ENCODE results near the gene SPSB4. TPM values are rescaled to one million over a fixed set of nuclear protein-coding genes. Genes with fewer than 3 reads are reported as not detected.

Gene SPSB4
- total RNA-seq, 3 donors from 2014 or later: not detected

GRCh38 chr3:141076797-141077571, 25.8 kb downstream of the SPSB4 start:
- ATAC-seq (peak; percentile 38 to 47), DNase-seq (no peak)
- Mint-ChIP-seq H3K27me3 (ENCODE audit: low read depth) (peaks cover 4% of the 10 kb centered on the region), H3K4me1 (ENCODE audit: low read depth) (peaks cover 8% of the 10 kb centered on the region), H3K36me3 (ENCODE audit: insufficient read depth) (no peaks in the 10 kb centered on the region), H3K4me3 (peak overlapping the region; percentile 43), H3K9me3 (no peaks in the 10 kb centered on the region)

DNA sequence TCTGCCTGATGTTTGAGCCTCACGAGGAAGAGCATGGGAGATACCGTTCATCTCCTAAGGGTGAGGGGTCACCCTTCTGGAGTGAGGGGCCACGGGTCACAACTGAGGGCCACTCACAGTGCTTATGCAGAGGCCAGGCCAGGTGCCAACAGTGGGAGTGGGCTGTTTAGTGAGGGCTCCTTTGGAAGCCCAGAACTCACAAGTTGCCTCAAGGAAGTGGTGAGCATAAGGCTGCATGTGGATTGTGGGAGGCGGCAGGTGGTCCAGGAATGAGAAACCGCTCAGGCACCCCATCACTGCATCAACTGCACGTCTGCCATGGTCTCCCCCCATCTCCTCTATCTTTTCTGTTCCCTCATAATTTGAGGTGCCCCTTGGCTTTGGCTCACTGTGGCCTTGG, 26.5 kb downstream of the SPSB4 start:
- no peaks in the 10 kb centered on the region for H3K36me3 Mint-ChIP-seq (ENCODE audit: insufficient read depth)
- peaks cover 4% of the 10 kb centered on the region for H3K27me3 Mint-ChIP-seq (ENCODE audit: low read depth)
- peaks cover 8% of the 10 kb centered on the region for H3K4me1 Mint-ChIP-seq (ENCODE audit: low read depth)
- no peaks in the 10 kb centered on the region for H3K9me3 Mint-ChIP-seq
- H3K4me3 Mint-ChIP-seq: no peak overlapping the region
- ATAC-seq (no peak), DNase-seq (no peak)

- Mint-ChIP-seq H3K27me3 (ENCODE audit: low read depth) (peaks cover 4% of the 10 kb centered on the region), H3K36me3 (ENCODE audit: insufficient read depth) (no peaks in the 10 kb centered on the region), H3K4me3 (no peak overlapping the region), H3K4me1 (ENCODE audit: low read depth) (peaks cover 8% of the 10 kb centered on the region), H3K9me3 (no peaks in the 10 kb centered on the region)
- DNase-seq: no peak
- no peak for ATAC-seq
These were observed 27.1 kb downstream of the SPSB4 start for GRCh38 chr3:141078200-141078599.

DNA sequence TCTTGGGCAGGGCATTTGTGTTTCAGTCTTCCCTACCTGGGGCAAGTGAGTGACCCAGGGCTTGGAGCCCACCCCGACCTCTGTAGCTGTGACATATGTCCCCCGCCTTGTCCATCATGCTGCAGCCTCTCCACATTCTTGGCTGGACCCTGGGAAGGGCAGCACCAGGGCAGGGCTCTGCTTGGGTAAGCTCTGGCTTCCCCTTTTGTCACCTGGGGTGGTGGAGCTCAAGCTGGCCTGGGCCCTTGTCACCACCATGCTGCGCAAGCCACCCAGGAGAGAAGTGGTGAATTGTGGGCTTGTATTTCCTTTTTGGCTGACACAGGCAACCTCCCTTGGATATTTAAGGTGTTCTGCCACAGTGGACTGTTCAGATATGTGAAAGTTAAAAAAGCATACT, 29.3 kb downstream of the SPSB4 start:
- peaks cover 8% of the 10 kb centered on the region for H3K4me1 Mint-ChIP-seq (ENCODE audit: low read depth)
- no peaks in the 10 kb centered on the region for H3K36me3 Mint-ChIP-seq (ENCODE audit: insufficient read depth)
- peaks cover 4% of the 10 kb centered on the region for H3K27me3 Mint-ChIP-seq (ENCODE audit: low read depth)
- H3K4me3 Mint-ChIP-seq: no peak overlapping the region
- DNase-seq (no peak), ATAC-seq (no peak)
- H3K9me3 Mint-ChIP-seq: no peaks in the 10 kb centered on the region

DNA sequence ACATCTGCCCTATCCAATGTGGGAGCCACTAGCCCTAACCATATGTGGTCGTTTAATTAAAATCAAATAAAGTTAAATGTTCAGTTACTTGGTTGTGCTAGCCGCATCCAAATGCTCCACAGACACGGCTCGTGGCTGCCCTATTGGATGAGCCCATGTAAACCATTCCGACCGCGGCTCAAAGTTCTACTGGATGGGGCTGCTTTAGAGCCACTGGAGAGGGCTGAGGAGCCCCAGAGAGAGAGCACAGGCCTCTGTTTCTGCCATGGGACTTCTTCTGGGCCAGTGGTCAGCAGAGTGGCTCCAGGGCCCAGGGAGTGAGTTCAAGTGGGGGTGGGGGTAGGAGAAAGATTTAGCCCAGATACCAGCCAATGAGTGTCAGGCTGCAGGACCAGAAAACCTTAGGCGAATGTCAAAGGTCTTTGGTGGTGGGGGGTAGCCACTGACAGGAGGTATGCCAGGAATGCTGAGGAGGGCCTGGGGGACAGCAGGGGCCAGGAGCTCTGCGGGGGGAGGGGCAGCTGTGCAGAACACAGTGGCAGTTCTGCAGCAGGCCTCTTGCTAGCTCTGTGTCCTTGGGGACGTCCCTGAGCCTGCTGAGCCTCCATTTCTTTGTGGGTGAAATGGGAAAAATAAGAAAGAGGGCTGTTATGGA, 30.1 kb downstream of the SPSB4 start:
- Mint-ChIP-seq H3K36me3 (ENCODE audit: insufficient read depth) (no peaks in the 10 kb centered on the region), H3K4me1 (ENCODE audit: low read depth) (peaks cover 8% of the 10 kb centered on the region), H3K9me3 (no peaks in the 10 kb centered on the region), H3K27me3 (ENCODE audit: low read depth) (peaks cover 4% of the 10 kb centered on the region), H3K4me3 (no peak overlapping the region)
- DNase-seq (no peak), ATAC-seq (no peak)

- peaks cover 4% of the 10 kb centered on the region for H3K27me3 Mint-ChIP-seq (ENCODE audit: low read depth)
- no peak overlapping the region for H3K4me3 Mint-ChIP-seq
- no peak for DNase-seq
- ATAC-seq: no peak
- H3K4me1 Mint-ChIP-seq (ENCODE audit: low read depth): peaks cover 5% of the 10 kb centered on the region
- no peaks in the 10 kb centered on the region for H3K9me3 Mint-ChIP-seq
- H3K36me3 Mint-ChIP-seq (ENCODE audit: insufficient read depth): no peaks in the 10 kb centered on the region
These were observed 30.9 kb downstream of the SPSB4 start for GRCh38 chr3:141082064-141082463.

GRCh38 chr3:141083226-141083625, 32.1 kb downstream of the SPSB4 start:
- no peaks in the 10 kb centered on the region for H3K36me3 Mint-ChIP-seq (ENCODE audit: insufficient read depth)
- H3K4me1 Mint-ChIP-seq (ENCODE audit: low read depth): no peaks in the 10 kb centered on the region
- ATAC-seq (no peak), DNase-seq (no peak)
- H3K27me3 Mint-ChIP-seq (ENCODE audit: low read depth): no peaks in the 10 kb centered on the region
- H3K9me3 Mint-ChIP-seq: no peaks in the 10 kb centered on the region
- no peak overlapping the region for H3K4me3 Mint-ChIP-seq

DNA sequence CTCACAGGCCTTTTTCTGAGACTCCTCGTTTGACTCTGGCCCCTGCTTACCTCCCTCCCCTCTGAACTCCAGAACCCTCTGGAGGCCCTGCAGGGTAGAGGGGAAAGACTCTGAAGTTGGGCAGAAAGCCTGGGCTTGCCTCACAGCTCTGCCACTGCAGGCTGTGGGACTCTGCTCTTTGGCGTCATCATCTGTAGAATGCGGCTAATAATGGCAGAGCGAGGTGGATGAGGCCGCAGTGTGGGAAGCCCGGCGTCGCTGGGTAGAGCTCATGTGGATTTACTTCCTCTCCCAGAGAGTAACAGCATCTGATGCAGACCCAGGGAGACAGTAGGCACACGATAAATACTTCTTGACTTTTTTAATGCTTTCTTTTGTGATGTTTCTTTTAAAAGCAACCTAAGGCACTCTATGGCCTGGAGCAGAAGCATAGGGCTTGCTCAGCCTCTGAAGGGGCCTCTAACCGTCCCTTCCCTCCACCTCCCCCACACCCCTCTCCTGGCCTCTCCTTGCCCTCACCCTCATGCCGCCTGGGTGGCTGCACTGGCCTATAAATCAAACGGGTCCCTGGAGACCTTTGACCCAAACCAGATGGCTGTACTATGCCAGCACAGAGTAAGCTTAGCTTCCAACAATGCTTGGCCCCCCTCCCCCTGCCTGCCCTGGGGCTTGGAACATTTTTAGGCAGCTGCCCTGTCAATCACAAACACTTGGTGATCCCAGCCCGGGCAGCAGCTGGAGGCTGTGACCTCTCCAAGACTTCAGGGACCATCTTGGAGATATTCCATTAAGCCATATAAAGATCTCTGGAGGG, 32.9 kb downstream of the SPSB4 start:
- Mint-ChIP-seq H3K9me3 (no peaks in the 10 kb centered on the region), H3K36me3 (ENCODE audit: insufficient read depth) (no peaks in the 10 kb centered on the region), H3K27me3 (ENCODE audit: low read depth) (no peaks in the 10 kb centered on the region), H3K4me1 (ENCODE audit: low read depth) (no peaks in the 10 kb centered on the region), H3K4me3 (no peak overlapping the region)
- DNase-seq (no peak), ATAC-seq (no peak)

- H3K4me3 Mint-ChIP-seq: no peak overlapping the region
These were observed 34.4 kb downstream of the SPSB4 start for GRCh38 chr3:141085343-141086070.

GRCh38 chr3:141086188-141086587, 35.0 kb downstream of the SPSB4 start:
- Mint-ChIP-seq H3K36me3 (ENCODE audit: insufficient read depth) (no peaks in the 10 kb centered on the region), H3K27me3 (ENCODE audit: low read depth) (no peaks in the 10 kb centered on the region), H3K4me1 (ENCODE audit: low read depth) (no peaks in the 10 kb centered on the region), H3K9me3 (no peaks in the 10 kb centered on the region), H3K4me3 (no peak overlapping the region)
- no peak for ATAC-seq
- DNase-seq: no peak

More at GRCh38 chr3:141085343-141086070, 34.4 kb downstream of the SPSB4 start:
- no peak for DNase-seq
- no peak for ATAC-seq
- Mint-ChIP-seq H3K36me3 (ENCODE audit: insufficient read depth) (no peaks in the 10 kb centered on the region), H3K4me1 (ENCODE audit: low read depth) (no peaks in the 10 kb centered on the region), H3K27me3 (ENCODE audit: low read depth) (no peaks in the 10 kb centered on the region), H3K9me3 (no peaks in the 10 kb centered on the region)

DNA sequence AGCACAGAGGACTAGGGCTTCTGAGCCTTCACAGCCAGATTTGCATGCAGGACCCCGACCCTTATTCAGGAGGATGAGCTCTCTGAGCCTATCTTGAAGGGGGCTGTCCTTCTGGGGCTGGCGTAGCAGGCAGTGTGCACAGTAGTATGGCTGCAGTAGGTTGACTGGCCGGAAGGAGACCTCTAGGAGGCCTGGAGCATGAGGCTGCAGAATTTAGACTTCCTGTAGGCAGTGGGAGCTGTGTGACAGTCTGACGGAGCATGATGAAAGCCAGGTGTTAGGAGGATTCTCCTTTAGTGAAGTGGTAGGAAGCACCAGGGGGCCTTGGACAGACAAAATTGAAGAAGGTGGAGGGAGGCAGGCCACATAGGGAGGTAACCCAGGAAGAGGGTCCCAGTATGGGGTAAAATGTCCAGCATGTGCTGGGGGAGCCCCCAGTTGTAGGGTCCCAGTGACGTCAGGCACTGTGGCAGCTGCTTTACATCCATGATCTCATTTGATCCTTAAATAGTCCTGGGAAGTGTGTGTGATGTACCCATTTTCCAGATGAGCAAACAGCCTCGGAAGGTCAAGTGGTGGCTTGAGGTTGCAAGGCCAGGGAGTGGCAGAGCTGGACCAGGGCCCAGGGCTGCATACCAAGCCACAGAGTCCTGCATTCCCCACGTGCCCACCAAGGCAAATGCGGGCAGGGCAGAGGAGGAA, 36.1 kb downstream of the SPSB4 start:
- no peaks in the 10 kb centered on the region for H3K9me3 Mint-ChIP-seq
- DNase-seq: no peak

GRCh38 chr3:141087778-141088130, 36.6 kb downstream of the SPSB4 start:
- H3K27me3 Mint-ChIP-seq (ENCODE audit: low read depth): no peaks in the 10 kb centered on the region
- H3K36me3 Mint-ChIP-seq (ENCODE audit: insufficient read depth): no peaks in the 10 kb centered on the region
- H3K4me3 Mint-ChIP-seq: no peak overlapping the region
- H3K4me1 Mint-ChIP-seq (ENCODE audit: low read depth): no peaks in the 10 kb centered on the region
- ATAC-seq (no peak), DNase-seq (no peak)
- H3K9me3 Mint-ChIP-seq: no peaks in the 10 kb centered on the region

More for the DNA sequence above, 36.1 kb downstream of the SPSB4 start:
- H3K4me3 Mint-ChIP-seq: no peak overlapping the region
- no peaks in the 10 kb centered on the region for H3K27me3 Mint-ChIP-seq (ENCODE audit: low read depth)
- H3K4me1 Mint-ChIP-seq (ENCODE audit: low read depth): no peaks in the 10 kb centered on the region
- H3K36me3 Mint-ChIP-seq (ENCODE audit: insufficient read depth): no peaks in the 10 kb centered on the region
- ATAC-seq: no peak

DNA sequence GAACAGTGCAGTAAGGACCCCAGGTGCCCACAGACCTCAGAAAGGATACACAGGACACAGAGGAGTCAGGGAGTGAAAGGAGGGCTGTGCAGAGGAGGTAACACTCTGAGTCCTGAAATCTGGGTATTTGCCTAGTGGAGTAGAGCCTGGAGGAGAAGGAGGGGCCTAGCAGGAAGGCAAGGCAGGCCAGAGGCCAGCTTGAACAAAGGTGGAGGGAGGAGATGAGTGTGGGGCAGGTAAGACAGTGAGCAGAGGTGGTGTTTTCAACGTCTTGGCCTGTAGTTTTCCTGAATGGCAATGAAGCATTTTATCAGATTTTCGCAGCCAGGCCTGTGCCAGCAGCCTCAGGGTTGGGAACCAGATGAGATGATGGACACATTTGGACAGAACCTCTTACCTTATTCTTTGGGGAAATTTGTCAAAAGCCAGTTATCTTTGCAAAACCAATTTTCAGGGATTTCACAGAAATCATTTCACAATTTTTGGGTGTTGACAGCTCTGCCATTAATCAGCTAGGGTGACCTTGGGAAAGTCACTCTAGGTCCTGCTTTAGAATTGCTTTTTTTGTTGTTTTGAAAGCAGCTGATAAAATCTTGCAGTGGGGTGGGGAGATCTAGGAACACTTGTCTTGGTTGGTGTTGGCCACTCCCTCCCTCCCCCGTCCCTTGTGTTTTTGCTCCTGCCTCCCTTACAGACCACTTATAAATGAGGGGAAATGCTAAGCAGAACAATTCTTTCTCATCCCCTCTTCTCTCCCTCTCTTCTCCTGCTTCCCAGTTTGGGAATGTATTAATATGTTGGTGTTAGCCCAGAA, 38.4 kb downstream of the SPSB4 start:
- H3K36me3 Mint-ChIP-seq (ENCODE audit: insufficient read depth): no peaks in the 10 kb centered on the region
- no peaks in the 10 kb centered on the region for H3K27me3 Mint-ChIP-seq (ENCODE audit: low read depth)
- DNase-seq (no peak), ATAC-seq (no peak)
- H3K4me3 Mint-ChIP-seq: no peak overlapping the region
- no peaks in the 10 kb centered on the region for H3K9me3 Mint-ChIP-seq
- no peaks in the 10 kb centered on the region for H3K4me1 Mint-ChIP-seq (ENCODE audit: low read depth)

All from activated T-cell treated with anti-CD3 and anti-CD28 coated beads, Interleukin-2, amount 50 U/mL, for 4 hours (primary cell).